MM.1S (cell line): ENCODE measurements around the gene EGFL7.

Experiments
- DNase-seq: peaks from one replicate; pipeline ENCODE4 v3.0.0-alpha.2; 2015
- H2AFZ ChIP-seq: fragments of 300-600 bp; sonication (generic); 2 replicates; pipeline ENCODE4 v1.6.0; 2016; ENCODE audit warnings: antibody characterized with exemption, low read length
- H3F3A ChIP-seq: fragments of 300-600 bp; sonication (generic); 2 replicates; pipeline ENCODE4 v1.6.1; 2016; ENCODE audit warnings: mild to moderate bottlenecking, antibody characterized with exemption, low read length, moderate library complexity, mixed read lengths; ENCODE audit not compliant: insufficient read depth
- H3K27ac ChIP-seq: fragments of 300-600 bp; sonication (generic); 2 replicates; pipeline ENCODE4 v1.5.1; 2016; ENCODE audit warnings: mild to moderate bottlenecking, low read length
- H3K27me3 ChIP-seq: fragments of 300-600 bp; sonication (generic); replicated peaks from 2 replicates; pipeline ENCODE4 v1.6.0; 2016; ENCODE audit warnings: low read length; ENCODE audit not compliant: insufficient read depth
- H3K36me3 ChIP-seq: fragments of 300-600 bp; sonication (generic); replicated peaks from 2 replicates; pipeline ENCODE4 v1.6.1; 2016; ENCODE audit warnings: mild to moderate bottlenecking, low read length, mixed read lengths; ENCODE audit not compliant: insufficient read depth
- H3K4me1 ChIP-seq: fragments of 300-600 bp; sonication (generic); 2 replicates; pipeline ENCODE4 v1.6.1; 2016; ENCODE audit warnings: low read length, mixed read lengths
- H3K4me2 ChIP-seq: fragments of 300-600 bp; sonication (generic); 2 replicates; pipeline ENCODE4 v1.6.0; 2016; ENCODE audit warnings: low read depth, low read length
- H3K4me3 ChIP-seq: fragments of 300-600 bp; sonication (generic); 2 replicates; pipeline ENCODE4 v1.5.1; 2016; ENCODE audit warnings: low read length, mixed read lengths
- H3K79me2 ChIP-seq: fragments of 300-600 bp; sonication (generic); 2 replicates; pipeline ENCODE4 v1.6.1; 2016; ENCODE audit warnings: mixed run types, low read length, mixed read lengths
- H3K9ac ChIP-seq: fragments of 300-600 bp; sonication (generic); 2 replicates; pipeline ENCODE4 v1.6.1; 2016; ENCODE audit warnings: low read length, mixed read lengths
- H3K9me2 ChIP-seq: fragments of 300-600 bp; sonication (generic); replicated peaks from 2 replicates; pipeline ENCODE4 v1.6.1; 2016; ENCODE audit warnings: mild to moderate bottlenecking, low read length, mixed read lengths; ENCODE audit not compliant: insufficient read depth
- H3K9me3 ChIP-seq: fragments of 300-600 bp; sonication (generic); replicated peaks from 2 replicates; pipeline ENCODE4 v1.6.1; 2016; ENCODE audit warnings: mild to moderate bottlenecking, low read length, mixed read lengths; ENCODE audit not compliant: insufficient read depth
- H4K20me1 ChIP-seq: fragments of 300-600 bp; sonication (generic); 2 replicates; pipeline ENCODE4 v1.6.1; 2016; ENCODE audit warnings: mild to moderate bottlenecking, low read length, moderate library complexity, mixed read lengths; ENCODE audit not compliant: insufficient read depth
- EZH2 ChIP-seq: fragments of 300-600 bp; sonication (generic); optimal IDR thresholded peaks from 2 replicates; pipeline ENCODE3; 2017; ENCODE audit warnings: low read depth, mild to moderate bottlenecking, antibody characterized with exemption, low read length, mixed read lengths
- EZH2phosphoT487 ChIP-seq: fragments of 300-600 bp; sonication (generic); IDR thresholded peaks from 2 replicates; pipeline ENCODE4 v1.6.1; 2018; ENCODE audit warnings: antibody characterized with exemption, low read length
- TF ChIP-seq, protein P1 (sequence below): fragments of 300-600 bp; sonication (generic); IDR thresholded peaks from 2 replicates; pipeline ENCODE4 v1.5.1; 2016; ENCODE audit warnings: antibody characterized with exemption, low read length, mixed read lengths

The EGFL7 gene

DNA sequence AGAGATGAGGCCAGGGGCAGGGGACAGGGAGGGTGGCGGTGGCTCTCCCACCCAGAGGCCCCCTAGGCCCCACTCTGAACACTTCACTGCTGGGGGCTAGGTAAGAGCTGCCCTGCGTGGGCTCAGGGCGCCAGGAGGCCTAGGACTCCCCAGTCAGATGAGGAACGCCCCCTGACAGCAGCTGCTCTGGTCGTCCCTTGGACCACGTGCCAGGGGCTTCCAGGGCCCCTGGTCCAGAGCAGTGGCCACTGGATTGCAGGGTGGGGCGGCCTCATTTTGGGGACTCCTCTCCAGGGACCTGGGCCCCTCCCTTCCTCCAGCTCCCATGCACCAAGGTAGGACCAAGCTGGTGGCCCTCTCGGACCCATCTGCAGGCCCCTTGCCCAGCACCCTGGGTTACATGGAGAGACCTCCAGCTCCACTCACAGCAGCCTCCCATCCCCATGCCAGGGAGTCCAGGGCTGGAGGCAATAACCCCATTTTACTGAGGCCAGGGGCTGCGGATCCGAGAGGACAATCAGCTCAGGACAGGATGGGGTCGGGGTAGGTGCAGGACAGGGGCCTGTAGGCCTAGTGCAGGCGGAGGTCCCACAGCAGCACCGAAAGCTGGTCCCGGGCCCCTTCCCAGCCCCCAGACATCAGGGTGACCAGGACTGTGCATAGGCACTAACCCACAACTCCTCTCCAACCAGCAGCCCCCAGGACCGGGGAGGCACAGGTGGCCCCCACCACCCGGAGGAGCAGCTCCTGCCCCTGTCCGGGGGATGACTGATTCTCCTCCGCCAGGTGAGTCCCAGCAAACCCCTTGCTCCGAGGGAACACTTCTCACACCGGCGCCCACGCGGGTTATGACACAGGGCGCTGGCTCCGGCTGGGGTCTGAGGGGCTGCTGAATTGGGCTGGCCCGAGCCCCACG, 1.5 kb downstream of the EGFL7 start:
- Histone ChIP-seq H3K79me2 (no peaks in the 10 kb centered on the region), H3K9me3 (no peaks in the 10 kb centered on the region), H2AFZ (no peak overlapping the region), H3K27me3 (peaks cover 89% of the 10 kb centered on the region), H3K9me2 (no peaks in the 10 kb centered on the region), H4K20me1 (no peaks in the 10 kb centered on the region), H3K4me2 (no peak overlapping the region), H3K4me1 (no peaks in the 10 kb centered on the region), H3K36me3 (no peaks in the 10 kb centered on the region), H3F3A (no peaks in the 10 kb centered on the region), H3K9ac (no peak overlapping the region), H3K4me3 (no peak overlapping the region), H3K27ac (no peak overlapping the region)
- TF ChIP-seq EZH2 (no peak), EZH2phosphoT487 (no peak)
- TF ChIP-seq, protein P1, sequence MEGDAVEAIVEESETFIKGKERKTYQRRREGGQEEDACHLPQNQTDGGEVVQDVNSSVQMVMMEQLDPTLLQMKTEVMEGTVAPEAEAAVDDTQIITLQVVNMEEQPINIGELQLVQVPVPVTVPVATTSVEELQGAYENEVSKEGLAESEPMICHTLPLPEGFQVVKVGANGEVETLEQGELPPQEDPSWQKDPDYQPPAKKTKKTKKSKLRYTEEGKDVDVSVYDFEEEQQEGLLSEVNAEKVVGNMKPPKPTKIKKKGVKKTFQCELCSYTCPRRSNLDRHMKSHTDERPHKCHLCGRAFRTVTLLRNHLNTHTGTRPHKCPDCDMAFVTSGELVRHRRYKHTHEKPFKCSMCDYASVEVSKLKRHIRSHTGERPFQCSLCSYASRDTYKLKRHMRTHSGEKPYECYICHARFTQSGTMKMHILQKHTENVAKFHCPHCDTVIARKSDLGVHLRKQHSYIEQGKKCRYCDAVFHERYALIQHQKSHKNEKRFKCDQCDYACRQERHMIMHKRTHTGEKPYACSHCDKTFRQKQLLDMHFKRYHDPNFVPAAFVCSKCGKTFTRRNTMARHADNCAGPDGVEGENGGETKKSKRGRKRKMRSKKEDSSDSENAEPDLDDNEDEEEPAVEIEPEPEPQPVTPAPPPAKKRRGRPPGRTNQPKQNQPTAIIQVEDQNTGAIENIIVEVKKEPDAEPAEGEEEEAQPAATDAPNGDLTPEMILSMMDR: no peak
- no peak for DNase-seq

DNA sequence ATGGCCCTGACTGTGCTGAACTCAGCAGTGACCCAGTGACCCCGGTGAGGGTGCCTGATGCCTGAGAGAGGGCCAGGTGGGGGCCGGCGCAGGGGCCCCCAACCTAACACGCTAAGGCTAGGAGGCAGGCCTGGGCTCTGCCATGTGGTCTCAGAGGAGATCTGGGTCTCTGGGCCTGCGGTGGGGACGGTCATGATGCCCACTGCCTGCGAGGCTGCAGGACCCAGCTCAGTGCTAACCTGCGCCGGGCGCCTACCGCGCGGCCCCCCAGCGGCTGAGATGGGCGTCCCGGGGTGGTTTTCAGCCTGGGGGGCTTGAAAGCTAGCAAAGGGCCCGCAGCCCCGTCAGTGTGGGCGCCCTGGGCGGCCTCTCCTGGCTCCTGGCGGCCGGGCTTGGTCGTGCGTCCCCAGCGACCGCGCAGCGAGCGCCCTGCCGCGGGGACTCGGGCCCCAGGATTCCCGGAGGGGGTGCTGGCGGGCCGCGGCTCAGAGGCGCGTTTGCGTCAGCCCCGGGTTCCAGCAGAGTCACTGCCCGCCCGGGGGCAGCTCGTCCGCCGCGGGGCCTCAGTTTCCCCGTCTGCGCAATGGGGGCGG, 2.5 kb downstream of the EGFL7 start:
- Histone ChIP-seq H3K4me2 (no peak overlapping the region), H3K4me3 (no peak overlapping the region), H2AFZ (no peak overlapping the region), H3F3A (no peaks in the 10 kb centered on the region), H4K20me1 (no peaks in the 10 kb centered on the region), H3K79me2 (no peaks in the 10 kb centered on the region), H3K9me2 (no peaks in the 10 kb centered on the region), H3K9ac (no peak overlapping the region), H3K36me3 (no peaks in the 10 kb centered on the region), H3K9me3 (no peaks in the 10 kb centered on the region), H3K27me3 (peaks cover 89% of the 10 kb centered on the region), H3K4me1 (no peaks in the 10 kb centered on the region), H3K27ac (no peak overlapping the region)
- TF ChIP-seq EZH2 (no peak), EZH2phosphoT487 (no peak)
- TF ChIP-seq, protein P1: no peak
- DNase-seq: no peak

DNA sequence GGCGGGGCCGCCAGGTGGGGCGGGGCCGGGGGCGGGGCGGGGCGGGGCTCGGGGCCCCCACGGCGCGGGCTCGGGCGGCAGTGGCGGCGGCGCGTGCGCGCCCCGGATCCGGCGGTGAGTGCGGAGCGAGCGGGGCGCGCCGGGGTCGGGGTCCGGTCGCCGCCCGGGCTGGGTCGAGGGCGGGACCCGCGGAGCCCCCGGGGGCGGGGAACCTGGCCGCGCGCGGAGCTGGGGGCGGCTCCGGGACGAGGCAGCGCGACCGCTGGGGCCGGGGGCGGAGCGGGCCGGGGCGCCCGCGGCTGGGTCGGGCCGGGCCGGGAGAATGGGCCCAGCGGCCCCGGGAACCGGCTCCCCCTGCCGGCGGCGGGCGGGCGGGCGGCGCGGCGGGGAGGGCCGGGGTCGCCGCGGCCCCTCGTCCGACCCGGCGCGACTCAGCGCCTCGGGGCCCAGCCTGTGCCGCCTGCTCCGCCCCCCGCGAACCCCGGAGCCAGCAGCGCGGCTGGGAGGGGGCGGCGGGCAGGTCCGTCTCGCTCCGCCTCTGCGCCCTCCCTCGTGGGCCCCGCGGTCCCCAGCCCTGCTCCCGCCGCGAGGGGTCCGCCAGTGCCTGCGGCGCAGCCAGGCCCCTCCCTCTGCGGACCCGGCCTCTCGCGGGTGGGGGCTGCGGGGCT, 3.1 kb downstream of the EGFL7 start:
- H3K79me2 ChIP-seq: no peaks in the 10 kb centered on the region
- H3K9ac ChIP-seq: no peak overlapping the region
- TF ChIP-seq EZH2 (no peak), EZH2phosphoT487 (no peak)
- TF ChIP-seq, protein P1: no peak
- H3K4me1 ChIP-seq: no peaks in the 10 kb centered on the region
- H4K20me1 ChIP-seq: no peaks in the 10 kb centered on the region
- no peaks in the 10 kb centered on the region for H3K36me3 ChIP-seq
- H2AFZ ChIP-seq: no peak overlapping the region
- no peak overlapping the region for H3K4me3 ChIP-seq
- no peaks in the 10 kb centered on the region for H3K9me3 ChIP-seq
- H3F3A ChIP-seq: no peaks in the 10 kb centered on the region
- no peak overlapping the region for H3K4me2 ChIP-seq
- DNase-seq: no peak
- H3K9me2 ChIP-seq: no peaks in the 10 kb centered on the region
- peaks cover 89% of the 10 kb centered on the region for H3K27me3 ChIP-seq
- H3K27ac ChIP-seq: no peak overlapping the region
